Stomach (tissue), 9 donors: ENCODE results near the gene VPS72. TPM values are rescaled to one million over a fixed set of nuclear protein-coding genes. Genes with fewer than 3 reads are reported as not detected.

Experiments used
- DNase-seq, 2 donors: peaks; one replicate each; pipeline versions ENCODE4 v3.0.0 to v3.0.0-alpha.2; 2013 to 2019
- H3K27ac ChIP-seq, 5 donors: fragments of 200-600 bp in 4 of 5; sonication (generic) in 4 of 5; one replicate each; pipeline ENCODE4 v1.5.1; 2013 to 2019; ENCODE audit warnings: mild to moderate bottlenecking in 1 of 5, moderate library complexity in 1 of 5
- H3K27me3 ChIP-seq, 3 donors: fragments of 200-600 bp; sonication (generic); one replicate each; pipeline ENCODE4 v1.5.1; 2017 to 2019; ENCODE audit warnings: mixed run types in 1 of 3
- H3K36me3 ChIP-seq, 4 donors: fragments of 200-600 bp; sonication (generic); 1 replicate in 3 of 4; 2 replicates in 1 of 4; pipeline ENCODE4 v1.5.1; 2016 to 2019
- H3K4me1 ChIP-seq, 4 donors: fragments of 200-600 bp; sonication (generic); one replicate each; pipeline ENCODE4 v1.5.1; 2016 to 2019
- H3K4me3 ChIP-seq, 4 donors: fragments of 200-600 bp; sonication (generic) in 3 of 4; one replicate each; pipeline ENCODE4 v1.5.1; 2016 to 2019; ENCODE audit warnings: mild to moderate bottlenecking in 1 of 4
- H3K9me3 ChIP-seq, 4 donors: fragments of 200-600 bp; sonication (generic); one replicate each; pipeline ENCODE4 v1.5.1; 2016 to 2019
- EP300 ChIP-seq: sonication (generic); formaldehyde crosslinking; IDR thresholded peaks from one replicate; pipeline ENCODE4 v1.6.1; 2017; ENCODE audit warnings: antibody characterized with exemption
- POLR2A ChIP-seq, 4 donors: fragments of 450-650 bp; IDR thresholded peaks; one replicate each; pipeline ENCODE4 v1.6.1; 2016; ENCODE audit warnings: antibody characterized with exemption in 4 of 4, control low read depth in 2 of 4, mild to moderate bottlenecking in 1 of 4, moderate library complexity in 1 of 4
- POLR2AphosphoS5 ChIP-seq, 3 donors: sonication (generic); formaldehyde crosslinking; IDR thresholded peaks; one replicate each; pipeline ENCODE4 v1.6.1; 2016; ENCODE audit warnings: antibody characterized with exemption in 3 of 3
- WGBS, 5 donors: extraction: QIAGEN DNeasy Blood & Tissue Kit in 3 of 5; methylation state at CpG; one replicate each; pipeline versions ENCODE4 v1.1.5 to v1.1.7; 2013 to 2018; 5-methylcytosine and 5-hydroxymethylcytosine counted together
- intact Hi-C: fragments of 100-400 bp; cut with DNase I; formaldehyde crosslinking; loops from one replicate; pipeline ENCODE4 v1.15.1; 2023; ENCODE audit warnings: low total_unique reads
- polyA plus RNA-seq, 3 donors: library from polyadenylated mRNA; stranded (reverse); fragments of 200-250 nt; gene quantifications; one replicate each; pipeline ENCODE4 v1.2.3, GENCODE V29; 2013
- total RNA-seq, 5 donors: library from RNA; depleted of rRNA; stranded (reverse); fragments of >200 nt; gene quantifications; one replicate each; pipeline versions ENCODE4 v1.1.0 to v1.2.3, GENCODE V29; 2014 to 2016
- TF ChIP-seq, protein P1 (sequence below), 7 experiments: fragments of 450-650 bp in 4 of 7; fragments of 200-600 bp in 3 of 7; sonication (generic) in 3 of 7; IDR thresholded peaks; one replicate each; pipeline ENCODE4 v1.5.1; 2016 to 2019; ENCODE audit warnings: antibody characterized with exemption in 7 of 7, control low read depth in 2 of 7, mild to moderate bottlenecking in 1 of 7
- donor health status: healthy with polysubstance abuse.
- donor health status: Bipolar disorder and iron deficiency.
- donor health status: healthy.

VPS72 gene
- total and polyA plus RNA-seq, 8 donors: 19.1 to 61.6 (median 31.2) TPM

DNA sequence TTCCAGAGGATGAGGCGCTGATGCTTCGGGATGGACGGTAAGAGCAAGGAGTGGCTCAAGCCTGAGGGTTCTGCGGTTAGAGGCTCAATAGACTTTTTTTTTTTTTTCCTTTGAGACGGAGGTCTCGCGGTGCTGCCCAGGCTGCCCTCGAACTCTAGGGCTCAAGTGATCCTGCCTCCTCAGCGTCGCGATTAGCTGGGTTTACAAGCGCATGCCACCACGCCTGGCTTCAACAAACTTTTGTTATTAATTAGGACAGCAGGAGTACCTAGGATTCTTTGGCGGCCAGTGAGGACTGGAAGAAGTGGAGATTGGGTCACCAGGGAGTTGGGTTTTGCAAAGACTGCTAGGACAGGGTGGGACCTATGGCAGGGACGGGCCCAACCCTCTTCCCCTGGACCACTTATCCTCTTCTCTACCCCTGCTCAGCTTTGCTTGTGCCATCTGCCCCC lies 23.5 kb downstream of the VPS72 start:
- intact Hi-C loops: no loop called here
- H3K9me3 ChIP-seq: no peaks in the 10 kb centered on the region
- H3K27ac ChIP-seq: peak overlapping the region in 4 of 5 donors; percentile 82 to 90 (median 88)
- 2 to 3% (median 3%) methylated on average over 15 of the region's 15 CpGs for WGBS, 5 donors
- peak overlapping the region; percentile 60 to 85 (median 76) for H3K4me3 ChIP-seq
- peaks cover 17 to 42% (median 34%) of the 10 kb centered on the region in 4 donors for H3K4me1 ChIP-seq
- TF ChIP-seq, protein P1, sequence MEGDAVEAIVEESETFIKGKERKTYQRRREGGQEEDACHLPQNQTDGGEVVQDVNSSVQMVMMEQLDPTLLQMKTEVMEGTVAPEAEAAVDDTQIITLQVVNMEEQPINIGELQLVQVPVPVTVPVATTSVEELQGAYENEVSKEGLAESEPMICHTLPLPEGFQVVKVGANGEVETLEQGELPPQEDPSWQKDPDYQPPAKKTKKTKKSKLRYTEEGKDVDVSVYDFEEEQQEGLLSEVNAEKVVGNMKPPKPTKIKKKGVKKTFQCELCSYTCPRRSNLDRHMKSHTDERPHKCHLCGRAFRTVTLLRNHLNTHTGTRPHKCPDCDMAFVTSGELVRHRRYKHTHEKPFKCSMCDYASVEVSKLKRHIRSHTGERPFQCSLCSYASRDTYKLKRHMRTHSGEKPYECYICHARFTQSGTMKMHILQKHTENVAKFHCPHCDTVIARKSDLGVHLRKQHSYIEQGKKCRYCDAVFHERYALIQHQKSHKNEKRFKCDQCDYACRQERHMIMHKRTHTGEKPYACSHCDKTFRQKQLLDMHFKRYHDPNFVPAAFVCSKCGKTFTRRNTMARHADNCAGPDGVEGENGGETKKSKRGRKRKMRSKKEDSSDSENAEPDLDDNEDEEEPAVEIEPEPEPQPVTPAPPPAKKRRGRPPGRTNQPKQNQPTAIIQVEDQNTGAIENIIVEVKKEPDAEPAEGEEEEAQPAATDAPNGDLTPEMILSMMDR (IDR thresholded peaks at IDR 0.05): no peak
- TF ChIP-seq POLR2A (IDR thresholded peaks at IDR 0.05): no peak
- TF ChIP-seq POLR2AphosphoS5 (IDR thresholded peaks at IDR 0.05): no peak
- TF ChIP-seq EP300: no peak
- peaks cover 18 to 52% (median 51%) of the 10 kb centered on the region in 4 donors for H3K36me3 ChIP-seq
- DNase-seq: peak in 1 of 2 donors; percentile 40
- H3K27me3 ChIP-seq: no peaks in the 10 kb centered on the region

- no peaks in the 10 kb centered on the region for H3K9me3 ChIP-seq
- 0 to 1% (median 1%) methylated on average over 38 of the region's 38 CpGs for WGBS, 5 donors
- intact Hi-C loops: no loop called here
- peaks cover 22 to 52% (median 51%) of the 10 kb centered on the region in 4 donors for H3K36me3 ChIP-seq
- peak; percentile 92 to 99 (median 97) for TF ChIP-seq POLR2AphosphoS5 (IDR thresholded peaks at IDR 0.05)
- TF ChIP-seq EP300: peak; percentile 37
- TF ChIP-seq, protein P1 (IDR thresholded peaks at IDR 0.05): peak in 3 of 7 experiments; percentile 11 to 45 (median 12)
- TF ChIP-seq POLR2A (IDR thresholded peaks at IDR 0.05): no peak
- peak within 1 kb of the TSS; percentile 60 to 85 (median 76) for H3K4me3 ChIP-seq
- peak within 1 kb of the TSS; percentile 73 to 90 (median 88) for H3K27ac ChIP-seq
- H3K27me3 ChIP-seq: no peaks in the 10 kb centered on the region
- peak; percentile 98 to 99 for DNase-seq
- peaks cover 17 to 42% (median 34%) of the 10 kb centered on the region in 4 donors for H3K4me1 ChIP-seq
Measured at GRCh38 chr1:151165738-151166504, 24.1 kb downstream of the VPS72 start, which contains the start of the genes LYSMD1 and SCNM1. Gene LYSMD1 (minus strand): TSS chr1:151165902. CDS start chr1:151165258, 644 bp downstream. Gene SCNM1 (plus strand): TSS chr1:151166144. CDS start chr1:151166153, 9 bp downstream.

DNA sequence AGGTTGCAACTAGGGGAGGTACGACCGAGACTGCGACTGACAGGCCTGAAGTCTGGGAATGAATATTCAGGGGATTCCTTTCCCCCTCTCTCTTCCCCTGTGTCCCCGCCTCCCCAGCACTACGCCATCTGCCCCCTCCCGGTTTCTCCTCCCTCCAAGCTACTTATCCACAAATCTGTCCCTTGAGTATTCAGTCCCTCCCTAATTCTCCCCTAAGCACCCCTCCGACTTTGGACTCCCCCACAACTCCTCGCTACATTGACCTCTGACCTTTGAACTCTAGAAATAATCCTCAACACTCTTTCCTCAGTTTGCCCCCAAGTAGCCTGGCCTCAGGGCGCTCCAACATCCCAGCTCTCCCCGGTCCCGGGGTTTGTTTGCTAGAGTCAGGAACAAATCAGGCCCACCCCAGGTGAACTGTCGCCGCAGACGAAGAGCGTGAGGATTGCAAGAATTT lies 24.7 kb downstream of the VPS72 start:
- Histone ChIP-seq H3K27ac (peak overlapping the region; percentile 73 to 90 (median 88)), H3K4me1 (peaks cover 17 to 42% (median 34%) of the 10 kb centered on the region in 4 donors), H3K36me3 (peaks cover 26 to 52% (median 51%) of the 10 kb centered on the region in 4 donors), H3K27me3 (no peaks in the 10 kb centered on the region), H3K4me3 (peak overlapping the region; percentile 60 to 85 (median 76)), H3K9me3 (no peaks in the 10 kb centered on the region)
- TF ChIP-seq EP300 (no peak), POLR2AphosphoS5 (IDR thresholded peaks at IDR 0.05) (no peak), POLR2A (IDR thresholded peaks at IDR 0.05) (no peak)
- TF ChIP-seq, protein P1 (IDR thresholded peaks at IDR 0.05): no peak
- intact Hi-C loops: no loop called here
- peak in 1 of 2 donors; percentile 78 for DNase-seq
- 3 to 14% (median 5%) methylated on average over 15 of the region's 15 CpGs for WGBS, 5 donors

DNA sequence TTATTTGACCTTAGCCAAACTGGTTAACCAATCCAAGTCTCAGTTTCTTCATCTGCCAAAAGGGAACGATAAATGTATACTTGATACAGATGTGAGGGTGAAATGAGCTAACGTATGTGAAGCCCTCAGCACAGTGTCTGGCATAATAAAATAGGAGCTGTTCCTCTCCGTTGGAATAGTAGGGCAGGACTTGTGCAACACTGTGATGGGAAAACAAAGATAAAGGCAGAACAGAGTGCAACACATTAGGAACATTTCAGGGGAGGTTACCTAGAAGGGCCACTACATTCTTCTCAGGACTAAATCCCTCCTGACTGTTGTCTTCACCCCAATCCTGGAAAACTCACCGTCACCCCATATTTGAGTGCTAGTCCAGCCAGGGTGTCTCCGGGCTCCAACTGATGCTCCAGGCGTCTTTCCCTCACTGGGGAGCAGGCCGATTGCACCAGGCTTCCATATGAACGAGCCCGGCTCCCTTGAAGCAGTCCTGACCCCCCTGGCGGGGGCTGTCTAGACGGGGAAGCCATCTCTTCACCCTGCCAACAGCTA lies 25.2 kb downstream of the VPS72 start:
- peak in 1 of 2 donors; percentile 37 for DNase-seq
- 13 to 28% (median 17%) methylated on average over 11 of the region's 11 CpGs for WGBS, 5 donors
- intact Hi-C loops: no loop called here
- peaks cover 26 to 52% (median 51%) of the 10 kb centered on the region in 4 donors for H3K36me3 ChIP-seq
- peaks cover 17 to 43% (median 34%) of the 10 kb centered on the region in 4 donors for H3K4me1 ChIP-seq
- peak overlapping the region; percentile 60 to 85 (median 76) for H3K4me3 ChIP-seq
- H3K27me3 ChIP-seq: no peaks in the 10 kb centered on the region
- TF ChIP-seq EP300 (no peak), POLR2AphosphoS5 (IDR thresholded peaks at IDR 0.05) (no peak), POLR2A (IDR thresholded peaks at IDR 0.05) (no peak)
- TF ChIP-seq, protein P1 (IDR thresholded peaks at IDR 0.05): no peak
- no peaks in the 10 kb centered on the region for H3K9me3 ChIP-seq
- H3K27ac ChIP-seq: peak overlapping the region; percentile 73 to 90 (median 88)
